HG02852 (cell line): ENCODE measurements around the gene IGFL1.
"Not testable (repeated sequence)": the region's sequence is repeated elsewhere in the genome, so short reads cannot be mapped to it uniquely, and the experiment has no call there.

Experiments
- ATAC-seq: cut with Tn5 transposase; IDR thresholded peaks from one replicate; pipeline ENCODE4 v1.9.1; 2021; ENCODE audit warnings: mild to moderate bottlenecking, moderate library complexity; ENCODE audit not compliant: unreplicated experiment

IGFL1 gene

DNA sequence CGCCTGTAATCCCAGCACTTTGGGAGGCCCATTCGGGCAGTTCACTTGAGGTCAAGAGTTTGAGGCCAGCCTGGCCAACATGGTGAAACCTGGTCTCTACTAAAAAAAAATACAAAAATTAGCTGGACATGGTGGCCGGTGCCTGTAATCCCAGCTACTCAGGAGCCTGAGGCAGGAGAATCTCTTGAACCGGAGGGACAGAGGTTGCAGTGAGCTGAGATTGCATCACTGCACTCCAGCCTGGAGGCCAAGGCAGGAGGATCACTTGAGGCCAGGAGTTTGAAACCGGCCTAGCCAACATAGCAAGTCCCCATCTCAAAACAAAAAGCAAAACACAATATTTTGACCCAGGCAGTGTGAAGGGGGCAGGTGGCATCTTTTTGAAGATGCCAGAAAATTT lies 35.3 kb downstream of the IGFL1 start:
- not testable (repeated sequence) for ATAC-seq

DNA sequence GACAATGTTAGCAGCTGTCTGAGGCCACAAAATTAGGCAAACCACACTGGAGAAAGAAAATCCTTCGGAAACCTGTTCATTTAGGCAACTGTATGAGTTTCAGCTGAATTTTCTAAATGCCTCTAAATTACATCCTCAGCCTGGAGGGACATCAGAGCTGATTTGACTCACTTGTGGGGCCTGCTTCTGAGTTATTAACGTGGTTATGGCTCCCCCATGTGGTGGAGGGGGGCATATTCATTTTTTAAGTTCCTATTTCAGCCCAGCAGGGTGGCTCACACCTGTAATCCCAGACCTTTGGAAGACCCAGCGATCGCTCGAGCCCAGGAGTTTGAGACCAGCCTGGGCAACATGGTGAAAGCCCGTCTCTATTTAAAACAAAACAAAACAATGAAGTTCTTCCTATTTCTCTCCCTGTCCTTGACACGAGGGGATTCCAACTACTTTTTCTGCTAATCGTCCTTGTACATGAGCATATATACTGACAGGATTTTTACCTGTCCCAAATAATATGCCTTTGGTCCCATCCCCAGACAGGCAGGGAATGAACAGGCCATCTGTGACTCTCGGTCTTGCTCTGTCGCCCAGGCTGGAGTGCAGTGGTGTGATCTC lies 35.8 kb downstream of the IGFL1 start:
- ATAC-seq = no peak

DNA sequence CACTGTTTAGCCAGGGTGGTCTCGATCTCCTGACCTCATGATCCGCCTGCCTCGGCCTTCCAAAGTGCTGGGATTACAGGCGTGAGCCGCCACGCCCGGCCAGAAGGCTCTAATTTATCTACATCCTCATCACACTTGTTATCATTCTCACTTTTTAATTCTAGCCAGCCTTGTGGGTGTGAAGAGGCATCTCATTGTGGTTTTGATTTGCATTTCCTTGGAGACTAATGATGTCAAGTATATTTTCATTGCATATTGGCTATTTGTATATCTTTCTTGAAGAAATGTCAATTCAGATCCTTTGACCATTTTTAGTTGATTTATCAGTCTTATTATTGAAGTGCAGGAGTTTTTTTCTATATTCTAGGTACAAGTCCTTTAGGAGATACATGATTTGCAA lies 39.6 kb downstream of the IGFL1 start:
- no peak for ATAC-seq

DNA sequence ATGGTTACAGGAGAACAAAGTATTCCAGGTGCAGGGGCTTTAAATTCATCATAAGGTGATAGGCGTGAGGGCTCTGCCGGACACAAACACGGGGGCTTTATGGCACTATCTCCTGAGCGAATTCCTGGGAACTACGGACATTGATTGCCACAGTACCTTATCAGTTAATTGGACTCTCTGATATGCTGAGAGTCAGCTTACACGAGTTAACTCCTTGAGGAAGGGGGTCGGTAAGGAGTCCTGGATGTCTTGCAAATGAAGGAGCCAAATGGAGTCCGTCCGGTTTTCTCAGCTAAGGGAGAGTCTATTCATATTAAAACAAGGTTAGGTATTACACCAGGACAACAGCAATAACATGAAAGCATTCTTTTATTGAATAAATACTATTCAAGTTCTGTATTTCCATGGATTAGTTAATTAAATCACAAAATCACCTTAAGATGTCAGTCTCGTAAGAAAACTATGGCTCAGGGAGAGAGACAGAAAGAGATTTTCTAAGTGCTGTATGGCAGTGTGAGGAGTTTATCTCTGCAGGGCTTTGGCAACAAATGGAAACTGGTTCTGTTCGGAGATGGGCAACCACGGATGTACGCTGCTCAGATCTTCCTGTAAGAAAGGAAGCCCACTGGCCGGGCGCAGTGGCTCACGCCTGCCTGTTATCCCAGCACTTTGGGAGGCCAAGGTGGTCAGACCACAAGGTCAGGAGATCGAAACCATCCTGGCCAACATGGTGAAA lies 41.1 kb downstream of the IGFL1 start:
- ATAC-seq = no peak

DNA sequence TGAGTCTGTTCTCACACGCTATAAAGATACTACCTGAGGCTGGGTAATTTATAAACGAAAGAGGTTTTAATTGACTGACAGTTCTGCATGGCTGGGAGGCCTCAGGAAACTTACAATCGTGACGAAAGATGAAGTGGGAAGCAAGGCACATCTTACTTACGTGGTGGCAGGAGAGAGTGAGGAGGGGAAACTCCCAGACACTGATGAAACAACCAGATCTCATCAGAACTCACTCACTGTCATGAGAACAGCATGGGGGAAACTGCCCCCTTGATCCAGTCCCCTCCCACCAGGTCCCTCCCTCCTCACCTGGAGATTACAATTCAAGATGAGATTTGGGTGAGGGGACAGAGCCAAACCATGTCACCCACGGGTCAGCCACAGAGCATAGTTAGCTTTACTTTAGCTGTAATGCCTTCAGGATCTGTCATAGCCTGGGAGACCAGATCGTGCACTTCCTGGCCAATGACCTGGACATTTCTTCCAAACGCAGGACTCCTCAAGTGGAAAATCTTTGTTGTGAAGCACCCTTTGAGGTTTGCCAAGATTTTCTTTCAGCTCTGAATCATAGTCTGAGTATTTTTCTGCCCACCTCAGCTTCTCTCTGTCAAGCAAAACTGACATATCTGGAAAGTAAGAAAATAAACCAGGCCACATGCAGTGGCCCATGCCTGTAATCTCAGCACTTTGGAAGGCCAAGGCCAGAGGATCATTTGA lies 42.1 kb downstream of the IGFL1 start:
- ATAC-seq = no peak

DNA sequence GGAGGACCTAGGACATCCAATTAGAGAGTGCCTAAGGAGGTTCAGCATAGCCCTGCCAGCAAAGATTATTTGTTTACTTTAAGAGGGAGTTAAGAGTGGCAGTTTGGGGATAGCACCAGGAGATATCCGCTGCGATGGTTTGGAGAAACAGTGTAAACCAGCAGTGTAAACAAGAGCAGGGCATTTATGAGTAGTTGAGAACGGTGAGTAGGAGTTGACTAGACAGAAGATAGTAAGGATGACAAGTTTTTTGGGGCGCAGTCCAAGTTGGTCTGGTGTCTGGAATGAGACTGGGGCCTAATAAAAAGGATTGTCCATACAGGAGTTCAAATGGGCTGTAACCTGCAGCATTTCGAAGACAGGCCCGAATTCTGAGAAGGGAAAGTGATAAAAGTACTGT lies 44.4 kb downstream of the IGFL1 start:
- ATAC-seq = not testable (repeated sequence)

DNA sequence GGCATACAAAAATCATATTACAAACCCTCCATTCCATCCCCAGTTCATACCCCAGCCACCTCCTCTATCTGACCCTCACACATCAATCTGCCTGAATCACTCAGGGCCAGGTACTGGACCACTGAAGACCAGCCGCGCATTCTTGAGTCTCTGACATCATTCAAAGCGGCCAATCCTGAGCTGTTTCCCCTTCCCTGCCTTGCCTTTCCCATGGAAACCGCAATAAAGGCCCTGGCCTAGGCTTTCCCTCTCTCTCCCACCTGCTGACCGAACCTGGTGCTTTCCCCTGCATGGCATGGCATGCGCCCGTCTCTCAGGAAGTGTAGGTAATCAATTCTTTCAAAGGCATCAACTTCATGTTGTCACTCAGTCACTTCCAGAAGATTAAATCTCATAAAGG lies 49.6 kb downstream of the IGFL1 start:
- ATAC-seq = no peak
